Left ventricle myocardium inferior (tissue), 1 donor: ENCODE data around the gene ARL6. TPM values are rescaled to one million over a fixed set of nuclear protein-coding genes. Genes with fewer than 3 reads are reported as not detected.
"Not testable (repeated sequence)": the region's sequence is repeated elsewhere in the genome, so short reads cannot be mapped to it uniquely, and the experiment has no call there.

ENCODE experiments used
- DNase-seq: peaks from one replicate; pipeline ENCODE4 v3.0.0-alpha.2; 2020
- H3K27ac ChIP-seq: fragments of 200-600 bp; replicated peaks from 2 replicates; pipeline ENCODE4 v1.8.0; 2021
- H3K27me3 ChIP-seq: fragments of 200-600 bp; 2 replicates; pipeline ENCODE4 v1.8.0; 2021; ENCODE audit warnings: low read depth
- H3K36me3 ChIP-seq: fragments of 200-600 bp; 2 replicates; pipeline ENCODE4 v1.8.0; 2021
- H3K4me1 ChIP-seq: fragments of 200-600 bp; 2 replicates; pipeline ENCODE4 v1.8.0; 2021
- H3K4me3 ChIP-seq: fragments of 200-600 bp; 2 replicates; pipeline ENCODE4 v1.8.0; 2021; ENCODE audit warnings: mild to moderate bottlenecking, moderate library complexity
- H3K9me3 ChIP-seq: fragments of 200-600 bp; replicated peaks from 2 replicates; pipeline ENCODE4 v1.8.0; 2021
- intact Hi-C: fragments of 100-400 bp; cut with micrococcal nuclease; formaldehyde crosslinking; loops from one replicate; pipeline ENCODE4 v1.11.0; 2022
- total RNA-seq: library from RNA; stranded (reverse); fragmentation: NEBNext Ultra II Directional; extraction: Animal tissue kit (Norgen Biotek cat#: 25700); gene quantifications from one replicate; pipeline ENCODE4 v1.2.1, GENCODE V29; 2021
- TF ChIP-seq, protein P1 (sequence below): fragments of 200-600 bp; IDR thresholded peaks from 2 replicates; pipeline ENCODE4 v1.8.0; 2021; ENCODE audit warnings: antibody characterized with exemption, mild to moderate bottlenecking, borderline replicate concordance
- donor health status: DM: no; HTN: yes; CAD: no; lungs with severe emphysema.

The ARL6 gene
- total RNA-seq, 1 donor from 2014 or later, result 3.8 TPM

DNA sequence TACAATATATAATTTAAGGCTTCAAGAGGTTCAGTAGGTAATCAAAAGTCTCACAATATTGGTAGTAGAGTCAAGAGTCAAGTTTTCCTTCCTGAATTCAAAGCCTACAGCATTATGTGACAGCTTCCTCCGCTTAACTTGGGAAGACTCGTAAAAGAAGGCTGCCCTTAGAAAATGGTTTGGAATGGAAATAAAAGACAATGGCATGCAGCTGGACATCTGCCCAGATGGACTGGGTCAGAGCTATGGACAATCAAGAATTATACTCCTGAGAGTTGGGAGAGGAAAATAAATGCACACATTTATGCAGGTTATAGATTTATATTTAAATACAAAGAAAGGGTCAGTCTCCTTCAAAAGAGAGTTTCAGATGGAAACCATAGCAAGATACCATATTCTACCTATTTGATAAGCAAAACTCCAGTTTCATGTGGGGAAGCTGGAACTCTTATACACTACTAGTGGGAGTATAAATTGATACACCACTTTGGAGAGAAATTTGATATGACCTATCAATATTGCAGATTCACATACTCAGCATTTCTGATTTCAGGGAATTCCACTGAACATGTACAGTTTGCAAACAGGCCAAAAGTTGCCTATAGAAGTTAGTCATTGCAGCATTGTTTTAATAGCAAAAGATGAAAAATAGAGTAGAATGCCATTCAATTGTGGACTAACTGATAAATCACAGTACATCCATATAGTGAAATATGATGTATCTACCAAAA lies 63.3 kb downstream of the ARL6 start:
- DNase-seq, result no peak
- intact Hi-C loops, result no loop called here
- no peaks in the 10 kb centered on the region for H3K27me3 ChIP-seq
- H3K36me3 ChIP-seq, result no peaks in the 10 kb centered on the region
- TF ChIP-seq, protein P1, sequence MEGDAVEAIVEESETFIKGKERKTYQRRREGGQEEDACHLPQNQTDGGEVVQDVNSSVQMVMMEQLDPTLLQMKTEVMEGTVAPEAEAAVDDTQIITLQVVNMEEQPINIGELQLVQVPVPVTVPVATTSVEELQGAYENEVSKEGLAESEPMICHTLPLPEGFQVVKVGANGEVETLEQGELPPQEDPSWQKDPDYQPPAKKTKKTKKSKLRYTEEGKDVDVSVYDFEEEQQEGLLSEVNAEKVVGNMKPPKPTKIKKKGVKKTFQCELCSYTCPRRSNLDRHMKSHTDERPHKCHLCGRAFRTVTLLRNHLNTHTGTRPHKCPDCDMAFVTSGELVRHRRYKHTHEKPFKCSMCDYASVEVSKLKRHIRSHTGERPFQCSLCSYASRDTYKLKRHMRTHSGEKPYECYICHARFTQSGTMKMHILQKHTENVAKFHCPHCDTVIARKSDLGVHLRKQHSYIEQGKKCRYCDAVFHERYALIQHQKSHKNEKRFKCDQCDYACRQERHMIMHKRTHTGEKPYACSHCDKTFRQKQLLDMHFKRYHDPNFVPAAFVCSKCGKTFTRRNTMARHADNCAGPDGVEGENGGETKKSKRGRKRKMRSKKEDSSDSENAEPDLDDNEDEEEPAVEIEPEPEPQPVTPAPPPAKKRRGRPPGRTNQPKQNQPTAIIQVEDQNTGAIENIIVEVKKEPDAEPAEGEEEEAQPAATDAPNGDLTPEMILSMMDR, result no peak
- no peak overlapping the region for H3K27ac ChIP-seq
- H3K4me1 ChIP-seq, result peaks cover 83% of the 10 kb centered on the region
- H3K9me3 ChIP-seq, result no peaks in the 10 kb centered on the region
- H3K4me3 ChIP-seq, result no peak overlapping the region

GRCh38 chr3:97829198-97829597 lies 64.6 kb downstream of the ARL6 start:
- TF ChIP-seq, protein P1, result no peak
- intact Hi-C loops, result no loop called here
- Histone ChIP-seq H3K27me3 (no peaks in the 10 kb centered on the region), H3K9me3 (no peaks in the 10 kb centered on the region), H3K27ac (no peak overlapping the region), H3K4me1 (peaks cover 72% of the 10 kb centered on the region), H3K36me3 (no peaks in the 10 kb centered on the region), H3K4me3 (no peak overlapping the region)
- DNase-seq, result no peak

- DNase-seq, result no peak
- intact Hi-C loops, result no loop called here
- no peaks in the 10 kb centered on the region for H3K36me3 ChIP-seq
- no peak overlapping the region for H3K27ac ChIP-seq
- no peak overlapping the region for H3K4me3 ChIP-seq
- TF ChIP-seq, protein P1, result no peak
- H3K9me3 ChIP-seq, result no peaks in the 10 kb centered on the region
- H3K27me3 ChIP-seq, result no peaks in the 10 kb centered on the region
- H3K4me1 ChIP-seq, result peaks cover 72% of the 10 kb centered on the region
These were observed 66.1 kb downstream of the ARL6 start for GRCh38 chr3:97830638-97831037.

- TF ChIP-seq, protein P1, result no peak
- intact Hi-C loops, result no loop called here
- Histone ChIP-seq H3K36me3 (no peaks in the 10 kb centered on the region), H3K4me3 (no peak overlapping the region), H3K9me3 (no peaks in the 10 kb centered on the region), H3K27ac (no peak overlapping the region), H3K27me3 (no peaks in the 10 kb centered on the region), H3K4me1 (peaks cover 67% of the 10 kb centered on the region)
- no peak for DNase-seq
These were observed 66.6 kb downstream of the ARL6 start for GRCh38 chr3:97831140-97831539.

DNA sequence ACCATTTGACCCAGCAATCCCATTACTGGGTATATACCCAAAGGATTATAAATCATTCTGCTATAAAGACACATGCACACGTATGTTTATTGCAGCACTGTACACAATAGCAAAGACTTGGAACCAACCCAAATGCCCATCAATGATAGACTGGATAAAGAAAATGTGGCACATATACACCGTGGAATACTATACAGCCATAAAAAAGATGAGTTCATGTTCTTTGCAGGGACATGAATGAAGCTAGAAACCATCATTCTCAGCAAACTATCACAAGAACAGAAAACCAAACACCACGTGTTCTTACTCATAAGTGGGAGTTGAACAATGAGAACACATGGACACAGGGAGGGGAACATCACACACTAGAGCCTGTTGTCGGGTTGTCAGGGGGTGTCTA lies 68.6 kb downstream of the ARL6 start:
- H3K4me3 ChIP-seq, H3K36me3 ChIP-seq, H3K9me3 ChIP-seq, H3K27me3 ChIP-seq, intact Hi-C loops, DNase-seq, H3K27ac ChIP-seq: not testable (repeated sequence)
- peaks cover 58% of the 10 kb centered on the region for H3K4me1 ChIP-seq

DNA sequence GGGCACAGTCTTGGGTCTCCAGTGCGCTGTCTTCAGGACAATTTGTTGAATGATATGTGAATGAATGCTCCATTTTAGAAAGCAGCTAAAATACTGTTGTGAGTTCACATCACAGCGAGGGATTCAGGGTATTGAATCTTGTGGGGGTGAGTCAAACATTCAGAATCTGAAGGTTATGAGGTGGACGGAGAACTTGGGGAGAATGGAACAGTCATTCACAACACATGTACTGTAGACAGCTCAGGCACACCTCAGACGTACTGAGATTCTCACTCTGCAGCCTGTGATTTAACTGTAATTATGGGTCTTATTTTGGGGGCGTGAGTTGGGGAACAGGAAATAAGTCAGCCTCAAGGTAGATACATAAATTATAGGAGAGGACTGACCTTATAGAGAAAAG lies 71.2 kb downstream of the ARL6 start:
- Histone ChIP-seq H3K4me3 (no peak overlapping the region), H3K27me3 (no peaks in the 10 kb centered on the region), H3K27ac (no peak overlapping the region), H3K36me3 (no peaks in the 10 kb centered on the region), H3K4me1 (peaks cover 55% of the 10 kb centered on the region), H3K9me3 (no peaks in the 10 kb centered on the region)
- TF ChIP-seq, protein P1, result no peak
- DNase-seq, result no peak
- intact Hi-C loops, result no loop called here
